ENCODE results near the gene PRKN.
"Not testable (repeated sequence)": the region's sequence is repeated elsewhere in the genome, so short reads cannot be mapped to it uniquely, and the experiment has no call there.

PRKN gene

DNA sequence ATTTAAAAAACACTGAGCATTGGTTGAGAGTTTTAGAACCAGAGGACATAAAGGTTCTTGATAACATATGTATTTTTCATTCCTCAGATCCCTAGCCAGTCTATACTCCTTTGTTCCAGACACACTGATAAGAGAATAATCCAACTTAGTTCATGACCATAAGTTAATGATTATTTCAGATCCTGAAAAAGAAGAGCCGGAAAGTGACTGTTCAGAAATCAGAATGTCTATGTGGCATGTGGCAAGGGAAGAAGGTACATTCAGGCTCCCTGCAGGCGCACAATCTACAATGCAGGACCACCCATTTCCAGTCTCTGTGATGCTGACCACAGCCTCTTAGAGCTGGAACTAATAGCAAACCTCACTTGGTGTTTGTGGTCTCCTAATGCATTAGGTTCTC, 787.0 kb downstream of the PRKN start:
- no peak for DNase-seq

DNA sequence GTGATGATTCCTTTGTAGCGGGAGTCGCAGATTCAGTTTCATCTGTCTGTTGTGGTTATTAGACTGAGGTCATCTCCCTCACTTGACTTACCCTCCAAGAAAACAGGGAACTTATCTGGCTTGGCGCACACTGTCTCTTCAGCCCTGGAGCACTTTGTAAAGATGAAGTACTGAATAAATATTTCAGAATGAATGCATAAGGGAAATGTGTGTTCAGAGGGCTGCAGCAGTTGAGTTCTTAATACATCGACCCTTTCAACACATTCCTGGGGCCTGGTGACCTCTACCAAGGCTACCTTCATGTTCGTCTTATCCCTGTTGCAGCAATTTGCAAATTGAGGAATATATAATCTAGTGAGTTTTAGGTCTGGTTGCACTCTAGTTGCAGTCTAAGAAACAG, 801.2 kb downstream of the PRKN start:
- no peak for DNase-seq

DNA sequence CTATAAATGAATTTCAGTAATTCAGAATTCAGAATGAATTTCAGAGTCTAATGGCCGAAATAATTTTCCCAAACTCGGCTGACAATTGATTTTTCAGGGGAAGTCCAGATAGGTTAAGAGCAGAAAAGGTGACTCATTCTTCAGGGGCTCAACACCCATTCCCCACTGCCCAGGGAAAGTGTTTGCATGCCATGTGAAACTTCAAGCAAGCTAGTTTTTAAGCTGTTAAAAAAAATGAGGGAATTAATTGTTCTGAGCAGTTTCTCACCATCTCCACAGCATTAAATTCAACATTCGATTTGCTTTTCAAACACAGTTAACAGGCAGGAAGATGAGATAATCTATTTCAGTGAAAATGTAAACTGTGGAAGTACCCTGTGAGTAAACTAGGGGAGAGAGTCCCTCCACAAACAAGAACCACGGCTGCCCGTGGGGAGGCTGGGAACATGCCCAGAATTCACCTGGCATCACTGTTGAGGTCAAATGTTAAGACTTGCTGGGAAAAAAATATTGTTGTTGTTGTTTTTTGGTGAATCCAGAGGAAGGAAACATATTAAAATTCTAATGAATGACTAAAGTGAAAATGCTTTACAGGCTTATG, 803.0 kb downstream of the PRKN start:
- DNase-seq, result no peak

DNA sequence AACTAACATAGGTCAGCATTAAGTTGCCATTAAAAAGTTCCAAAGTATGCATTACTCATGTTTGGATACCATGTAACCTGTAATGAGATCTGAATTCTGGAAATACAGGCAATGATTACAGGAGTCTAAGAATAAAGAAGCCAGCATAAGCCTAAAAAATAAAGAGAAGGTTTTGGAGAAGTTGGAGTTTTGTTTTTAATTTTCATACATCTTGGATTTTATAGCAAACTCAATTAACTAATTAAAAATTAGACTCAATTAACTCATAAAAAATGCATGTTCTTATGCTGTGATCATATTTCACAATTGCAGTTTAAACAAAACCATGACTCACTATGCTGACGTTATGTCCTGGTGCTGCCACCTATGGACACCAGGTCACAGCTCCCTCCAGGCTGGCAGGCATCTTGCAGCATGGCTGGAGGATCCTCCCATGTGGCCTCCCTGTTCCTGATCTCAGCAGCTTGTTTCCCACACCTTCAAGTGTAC, 804.9 kb downstream of the PRKN start:
- DNase-seq, result no peak

DNA sequence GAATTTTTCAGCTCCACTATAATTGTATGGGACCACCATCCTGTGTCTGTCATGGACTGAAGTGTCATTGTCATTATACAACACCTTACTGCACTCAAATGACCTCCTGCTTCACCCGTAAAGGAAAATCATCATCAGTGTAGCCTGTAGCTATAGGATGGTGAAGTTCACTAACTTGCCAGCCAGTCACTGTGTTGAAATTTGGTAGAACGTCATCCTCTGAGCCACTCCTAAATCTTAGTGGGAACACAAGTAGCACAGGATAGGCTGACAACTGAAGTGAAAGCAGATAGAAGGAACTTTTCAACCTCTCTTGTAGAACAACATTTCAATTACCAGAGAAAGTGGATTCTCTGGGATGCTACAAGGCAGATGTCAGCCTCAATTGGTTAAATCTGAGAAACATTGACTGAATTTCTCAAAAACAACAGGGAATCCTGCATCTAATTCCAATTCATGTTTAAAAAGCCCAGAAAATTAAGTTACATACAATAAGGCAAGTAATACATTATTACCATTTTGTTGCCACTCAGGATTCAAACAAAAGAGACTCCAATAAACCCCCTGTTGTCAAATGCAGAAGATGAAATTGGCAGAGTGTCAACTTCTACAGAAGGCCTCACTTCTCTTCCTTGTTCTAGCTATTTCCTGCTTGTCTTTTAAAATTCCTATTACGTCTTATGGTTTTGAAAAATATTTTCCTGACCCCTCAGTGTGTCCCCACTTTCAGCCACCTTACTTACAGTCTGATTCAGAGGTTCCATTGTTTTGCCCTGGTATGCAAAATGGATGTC, 805.8 kb downstream of the PRKN start:
- no peak for DNase-seq

DNA sequence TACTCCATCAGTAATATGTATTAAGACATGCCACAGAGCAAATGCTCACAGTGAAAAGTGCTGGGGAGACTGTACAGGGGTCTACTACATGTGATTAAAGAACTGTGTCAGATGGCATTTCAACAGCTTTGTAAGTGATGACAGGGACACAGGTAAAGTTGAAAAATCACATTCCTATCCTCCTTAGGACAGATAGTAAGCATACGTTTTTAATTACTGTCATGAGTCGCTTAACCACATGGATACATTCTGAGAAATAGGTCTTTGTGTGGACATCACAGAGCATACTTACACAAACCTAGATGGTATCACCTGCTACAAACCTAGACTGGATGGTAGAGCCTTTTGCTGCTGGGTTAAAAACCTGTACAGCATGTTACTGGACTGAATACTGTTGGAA, 807.9 kb downstream of the PRKN start:
- no peak for DNase-seq

DNA sequence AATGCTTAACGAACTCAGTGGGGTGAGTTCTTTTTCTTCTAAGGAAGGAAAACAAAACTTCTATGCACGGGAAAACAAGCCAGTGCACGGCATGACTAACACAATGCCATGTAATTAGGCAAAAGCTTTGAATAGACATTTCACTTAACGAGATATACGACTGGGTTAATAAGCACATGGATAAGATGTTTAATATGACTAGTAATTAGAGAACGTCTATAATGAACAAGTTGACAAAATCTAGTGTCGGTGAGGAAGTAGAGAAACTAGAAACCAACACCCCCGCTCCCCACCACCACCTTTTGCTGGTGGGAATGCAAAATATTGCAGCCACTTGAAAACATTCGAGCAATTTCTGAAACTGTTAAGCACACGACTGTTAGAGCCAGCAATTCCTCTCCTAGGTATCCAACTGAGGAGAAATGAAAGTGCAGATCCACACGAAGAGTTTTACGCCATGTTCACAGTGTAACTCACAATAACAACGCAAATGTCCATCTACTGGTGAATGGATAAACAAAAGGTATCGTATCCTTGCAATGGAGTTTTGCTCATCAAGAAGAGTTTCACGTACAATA, 808.8 kb downstream of the PRKN start:
- no peak for DNase-seq

DNA sequence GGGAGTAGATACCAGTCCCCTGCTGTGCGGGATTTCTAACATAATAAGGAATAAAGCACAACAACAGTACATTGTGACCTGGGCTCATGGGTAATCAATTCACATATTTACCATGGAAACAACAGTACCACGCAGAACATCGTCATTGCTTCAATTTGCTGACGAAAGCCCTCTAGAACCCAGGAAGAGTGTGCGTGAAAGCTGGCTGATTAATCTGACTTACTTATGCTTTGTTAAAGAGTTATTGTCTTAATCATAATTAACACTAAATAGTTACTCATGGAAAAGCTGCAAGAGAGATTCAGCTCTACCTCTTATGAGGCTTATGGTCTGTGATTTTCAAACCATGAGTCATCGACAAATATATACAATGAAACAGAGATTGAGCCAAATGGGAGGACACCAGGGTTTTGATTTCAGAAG, 809.4 kb downstream of the PRKN start:
- no peak for DNase-seq

DNA sequence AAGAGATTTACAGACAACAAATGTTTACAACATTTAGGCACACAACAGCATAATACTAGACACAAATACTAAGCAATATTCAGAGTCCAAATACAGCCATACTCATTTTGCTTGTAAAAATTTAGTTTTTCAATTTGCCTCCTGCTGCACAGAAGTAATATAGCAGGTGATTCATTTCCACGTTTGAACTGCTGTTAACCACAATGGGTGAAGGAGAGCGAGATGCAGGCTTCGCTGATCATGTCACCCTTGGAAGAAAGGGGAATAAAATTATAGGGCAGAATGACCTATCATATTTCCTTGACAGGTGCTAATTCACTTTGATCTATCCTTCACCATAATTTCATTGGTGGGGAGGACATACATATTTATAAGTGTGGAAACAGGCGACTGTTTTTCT, 809.9 kb downstream of the PRKN start:
- no peak for DNase-seq

DNA sequence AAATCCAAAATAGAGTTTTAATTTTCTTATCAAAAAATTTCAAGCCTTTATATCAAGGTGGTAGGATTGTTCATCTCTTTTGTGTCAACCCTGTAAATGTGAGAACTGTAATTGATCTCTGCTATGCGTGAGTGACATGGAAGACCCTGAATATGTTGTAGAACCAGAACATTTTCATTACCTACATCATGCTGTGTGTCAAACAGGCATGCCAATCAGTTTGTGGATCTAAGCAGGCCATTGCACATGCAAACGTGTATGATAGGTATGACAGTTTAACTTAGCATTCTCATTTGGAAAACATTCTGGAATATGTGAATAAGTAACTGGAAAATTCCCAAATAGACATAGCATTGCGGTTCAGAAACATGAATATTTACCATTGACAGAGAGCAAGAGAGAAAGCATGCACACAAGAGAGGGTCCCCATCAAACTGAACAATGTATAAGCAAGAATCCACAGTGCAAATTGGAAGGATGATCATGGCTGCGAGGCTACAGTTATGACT, 812.1 kb downstream of the PRKN start:
- no peak for DNase-seq

DNA sequence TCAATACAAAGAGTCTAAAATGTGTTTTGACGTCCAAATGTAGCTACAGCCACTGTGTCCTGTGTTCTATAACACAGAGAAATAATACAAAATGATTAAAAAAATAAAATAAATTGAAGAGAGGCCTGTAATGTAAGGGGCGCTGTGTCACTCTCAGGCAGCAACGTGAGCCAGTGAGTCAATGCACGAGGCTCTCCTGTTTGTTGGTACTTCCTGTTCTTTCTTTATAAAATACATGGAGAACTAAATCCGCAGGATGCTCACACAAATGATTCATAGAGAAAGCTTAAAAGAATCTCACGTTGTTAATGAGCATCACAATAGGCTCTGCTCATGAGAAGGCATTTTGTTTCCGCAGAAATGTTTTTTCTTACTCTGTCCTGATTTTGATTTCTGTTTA, 818.7 kb downstream of the PRKN start:
- DNase-seq, result no peak

DNA sequence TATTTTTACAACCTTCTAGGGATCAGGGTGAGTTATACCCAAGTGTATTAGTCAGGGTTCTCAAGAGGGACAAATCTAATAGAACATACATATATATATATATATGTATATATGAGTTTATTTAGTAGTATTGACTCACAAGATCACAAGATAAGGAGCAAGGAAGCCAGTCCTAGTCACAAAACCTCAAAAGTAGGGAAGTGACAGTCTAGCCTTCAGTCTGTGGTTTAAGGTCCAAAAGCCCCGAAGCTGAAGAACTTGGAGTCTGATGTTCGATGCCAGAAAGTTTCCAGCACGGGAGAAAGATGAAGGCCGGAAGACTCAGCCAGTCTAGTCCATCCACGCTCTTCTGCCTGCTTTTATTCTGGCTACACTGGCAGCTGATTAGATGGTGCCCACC, 821.0 kb downstream of the PRKN start:
- no peak for DNase-seq

DNA sequence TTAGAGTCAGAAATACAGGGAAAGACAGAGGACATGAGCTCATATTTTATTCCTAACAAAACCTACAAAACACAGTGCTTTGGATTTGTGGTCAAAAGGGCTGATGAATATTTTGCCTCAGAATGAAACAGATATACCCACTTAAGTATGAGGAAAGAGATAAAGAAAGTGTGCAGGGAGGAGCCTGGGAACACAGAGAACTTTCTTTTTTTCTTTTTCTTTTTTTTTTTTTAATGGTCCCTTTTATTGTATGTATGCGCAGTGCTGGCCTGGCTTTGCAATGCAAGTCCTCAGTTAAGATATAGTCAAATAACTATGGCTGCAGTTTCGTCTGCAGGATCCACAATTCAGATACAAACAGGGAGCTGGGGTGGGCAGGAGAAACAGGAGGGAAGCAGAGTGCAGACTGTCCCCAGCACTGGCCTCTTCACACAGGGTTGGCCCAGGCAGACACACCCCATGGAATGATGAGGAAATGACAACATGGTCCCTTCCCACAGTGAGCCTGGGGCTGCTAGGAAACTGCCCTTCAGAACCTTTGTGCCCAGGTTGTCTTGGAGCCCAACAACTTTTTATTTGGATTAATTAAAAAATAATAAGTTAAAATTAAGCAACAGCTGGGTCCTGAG, 823.9 kb downstream of the PRKN start:
- no peak for DNase-seq

DNA sequence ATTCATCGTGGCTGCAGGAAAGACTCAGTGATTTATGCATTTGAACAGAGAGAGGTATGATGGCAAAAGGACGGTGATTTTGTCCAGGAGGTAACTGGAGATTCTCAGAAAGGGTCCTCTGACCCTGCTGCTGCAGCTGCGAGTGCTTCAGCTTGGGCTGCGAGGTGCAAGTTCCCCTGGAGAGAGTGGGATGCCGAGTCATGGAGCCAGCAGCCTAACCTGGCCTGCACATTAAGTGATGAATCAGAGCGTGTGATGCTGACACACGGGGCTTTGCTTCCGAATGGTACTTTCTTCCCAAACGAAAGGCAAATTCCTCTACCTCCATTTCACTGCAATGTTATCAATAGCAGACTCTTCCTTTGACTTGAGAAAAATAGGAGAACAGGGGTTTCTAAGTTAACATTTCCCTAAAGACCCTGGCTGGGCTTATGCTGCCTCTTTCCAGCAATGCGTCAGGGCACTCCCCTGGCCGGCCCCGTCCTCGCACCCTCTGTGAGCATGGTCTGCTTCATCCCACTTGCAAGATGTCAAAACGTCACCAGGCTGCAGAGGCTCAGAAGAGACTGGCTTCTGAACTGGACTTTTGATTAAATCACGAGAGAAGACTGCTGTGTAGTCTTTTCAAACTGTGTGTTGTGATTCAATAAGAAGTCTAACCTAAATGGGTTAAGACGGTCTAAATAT, 825.7 kb downstream of the PRKN start:
- no peak for DNase-seq

DNA sequence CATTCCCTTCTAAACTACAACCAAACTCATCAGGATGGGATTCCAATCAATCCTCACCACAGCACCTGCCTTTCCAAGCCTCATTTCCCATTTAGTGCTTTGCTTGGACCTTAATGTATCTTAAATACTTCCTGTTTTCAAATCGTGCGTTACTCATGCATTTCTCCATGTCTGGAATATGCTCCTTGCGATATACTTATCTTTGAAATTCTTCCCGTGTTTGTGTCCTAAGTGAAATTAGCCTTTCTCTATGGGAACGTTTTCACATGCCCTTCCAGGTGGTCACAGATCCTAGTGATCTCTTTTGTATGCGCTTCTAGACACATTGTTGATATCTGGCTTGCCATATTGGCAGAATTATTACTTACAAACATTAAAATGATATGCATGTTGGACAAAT, 833.1 kb downstream of the PRKN start:
- DNase-seq, result no peak

DNA sequence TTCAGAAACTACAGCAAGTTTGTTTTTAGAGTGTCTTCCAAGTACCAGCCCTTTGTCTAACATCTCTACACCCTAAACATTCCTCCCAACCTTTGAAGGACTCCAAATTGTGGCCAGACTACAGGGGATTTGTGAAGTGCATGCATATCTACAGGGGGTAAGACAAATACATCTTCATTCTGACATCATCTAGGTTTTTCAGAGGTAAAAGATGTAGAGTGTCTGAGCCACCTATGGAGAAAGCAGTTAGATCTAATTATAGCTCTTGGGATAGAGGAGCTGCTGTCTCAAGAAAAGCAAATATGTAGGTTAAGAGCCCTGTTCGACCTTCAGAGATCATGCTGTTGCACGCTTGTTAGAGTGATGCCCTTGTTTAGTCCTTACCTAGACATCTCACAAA, 836.0 kb downstream of the PRKN start:
- DNase-seq, result no peak

DNA sequence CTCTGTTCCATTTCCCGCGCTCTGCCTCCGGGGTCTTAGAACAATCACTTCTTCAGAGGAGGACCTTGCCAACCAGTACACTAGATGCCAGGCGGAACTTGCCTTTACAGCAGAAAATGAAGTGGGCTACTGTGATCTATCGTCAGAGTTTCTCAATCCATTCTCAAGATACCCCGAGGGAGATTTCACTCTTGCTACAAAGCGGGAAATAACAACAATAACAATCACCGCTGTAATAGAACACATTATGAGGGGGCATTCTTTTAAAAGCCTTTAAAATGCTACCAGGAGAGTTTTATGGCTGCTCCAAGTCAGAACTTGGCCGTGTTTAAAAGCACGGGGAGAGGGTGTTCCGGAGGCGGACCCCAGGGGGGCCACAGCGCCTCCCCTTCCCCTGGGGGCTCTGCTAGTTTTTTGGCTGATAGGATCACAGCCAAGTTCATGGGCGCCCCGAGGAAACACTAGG, 836.7 kb downstream of the PRKN start:
- DNase-seq, result no peak

DNA sequence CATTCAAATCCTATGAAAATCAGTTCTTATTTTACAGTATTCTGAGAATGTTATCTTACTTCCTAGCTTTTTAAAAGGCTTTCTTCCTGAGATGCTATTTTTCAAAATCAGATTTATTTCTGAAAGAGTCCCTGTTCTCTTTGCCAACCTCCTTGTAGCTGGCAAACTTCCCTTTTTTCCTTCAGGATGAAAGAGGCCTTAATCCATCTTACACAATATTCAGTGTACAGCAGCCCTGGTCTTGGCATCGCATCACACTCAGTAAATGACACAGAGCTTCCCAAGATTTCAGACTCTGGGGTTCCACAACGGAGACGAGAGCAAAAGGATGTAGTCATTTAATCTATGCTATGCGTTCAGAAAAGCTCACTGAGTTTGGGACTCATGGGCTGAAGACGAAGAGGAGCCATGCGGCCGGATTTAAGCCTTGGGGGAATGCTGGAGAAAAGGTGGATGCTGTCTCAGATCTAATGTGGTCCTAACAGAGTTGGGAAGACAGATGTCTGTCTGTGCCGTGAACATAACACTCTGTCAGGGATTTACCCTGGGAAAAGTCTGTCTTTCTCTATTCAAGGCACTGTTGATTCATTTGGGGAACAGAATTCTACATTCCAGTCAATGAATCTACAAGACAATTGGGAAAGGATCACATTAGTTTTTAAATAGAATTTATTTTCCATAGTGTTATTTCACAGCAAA, 837.3 kb downstream of the PRKN start:
- no peak for DNase-seq

DNA sequence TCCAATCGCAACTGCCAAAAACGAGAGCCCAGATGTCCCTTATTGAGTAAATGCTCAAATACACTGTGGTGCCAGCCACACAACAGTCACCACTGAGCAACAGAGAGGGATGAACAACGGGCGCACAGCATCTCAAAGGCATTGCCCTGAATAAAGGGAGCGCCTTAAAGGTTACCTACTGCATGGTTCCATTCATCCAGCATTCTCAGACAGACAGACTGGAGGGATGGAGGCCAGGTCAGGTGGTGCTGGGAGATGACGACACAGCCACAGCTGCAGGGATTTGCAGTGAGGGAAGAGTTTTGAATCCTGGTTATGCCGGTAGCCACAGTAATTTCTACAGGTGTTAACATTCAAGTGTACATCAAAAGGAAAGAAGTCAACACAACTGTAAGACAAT, 838.2 kb downstream of the PRKN start:
- DNase-seq, result no peak

DNA sequence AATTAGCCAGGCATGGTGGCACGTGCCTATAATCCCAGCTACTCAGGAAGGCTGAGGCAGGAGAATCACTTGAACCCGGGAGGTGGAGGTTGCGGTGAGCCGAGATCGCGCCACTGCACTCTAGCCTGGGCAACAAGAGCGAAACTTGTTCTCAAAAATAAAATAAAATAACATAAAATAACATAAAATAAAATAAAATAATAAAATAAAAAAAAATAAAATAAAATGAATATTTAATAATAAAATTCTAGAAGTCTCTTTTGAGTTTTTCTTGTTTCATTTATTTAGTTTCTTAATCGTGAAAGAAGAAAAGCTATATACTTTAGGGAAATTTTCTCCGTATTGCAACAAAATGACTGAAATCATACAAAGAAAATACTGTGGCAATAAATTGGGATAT, 841.0 kb downstream of the PRKN start:
- not testable (repeated sequence) for DNase-seq

DNA sequence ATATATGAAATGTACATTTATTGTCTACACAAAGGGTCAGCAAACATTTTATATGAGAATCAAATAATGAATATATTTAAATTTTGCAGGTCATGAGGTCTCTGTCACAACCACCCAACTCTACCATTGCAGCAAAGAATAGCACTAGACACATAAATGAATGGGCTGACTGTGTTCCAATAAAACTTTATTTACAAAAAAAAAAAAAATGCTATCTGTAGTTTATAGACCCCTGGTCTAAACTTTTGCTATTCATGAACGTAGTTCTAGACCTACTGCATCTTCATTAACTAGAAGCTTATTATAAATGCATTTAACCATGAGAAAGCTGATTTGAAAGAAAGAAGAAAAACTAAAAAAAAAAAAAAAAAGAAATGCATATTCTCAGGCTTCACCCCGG, 842.8 kb downstream of the PRKN start:
- DNase-seq, result no peak

DNA sequence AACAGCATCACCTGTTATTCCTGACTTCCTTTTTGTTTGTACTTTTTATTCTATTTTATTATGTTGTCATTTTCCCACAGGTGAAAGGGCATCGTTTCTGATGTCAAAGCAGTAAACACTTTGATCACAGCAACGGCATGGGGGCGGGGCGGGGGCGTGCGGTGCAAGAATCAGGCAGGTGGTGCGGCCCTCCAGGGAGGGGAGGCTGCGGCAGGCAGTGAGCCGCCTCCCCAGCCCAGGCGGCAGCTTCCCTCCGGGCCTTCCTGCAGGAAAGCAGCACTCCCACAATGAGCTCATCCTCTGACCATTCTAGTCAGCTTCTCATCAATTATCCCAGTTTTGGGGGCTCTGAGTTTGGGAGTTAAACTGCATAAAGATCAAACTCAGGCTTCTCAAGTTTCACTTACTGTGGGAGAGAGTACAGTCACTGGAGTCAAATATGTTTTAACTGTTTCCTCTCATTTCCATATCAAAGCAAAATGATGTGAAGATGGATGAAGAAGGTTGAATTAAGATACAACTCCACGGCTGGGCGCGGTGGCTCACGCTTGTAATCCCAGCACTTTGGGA, 845.3 kb downstream of the PRKN start:
- DNase-seq, result no peak
